ENCODE data around the gene KLK15.

DNA sequence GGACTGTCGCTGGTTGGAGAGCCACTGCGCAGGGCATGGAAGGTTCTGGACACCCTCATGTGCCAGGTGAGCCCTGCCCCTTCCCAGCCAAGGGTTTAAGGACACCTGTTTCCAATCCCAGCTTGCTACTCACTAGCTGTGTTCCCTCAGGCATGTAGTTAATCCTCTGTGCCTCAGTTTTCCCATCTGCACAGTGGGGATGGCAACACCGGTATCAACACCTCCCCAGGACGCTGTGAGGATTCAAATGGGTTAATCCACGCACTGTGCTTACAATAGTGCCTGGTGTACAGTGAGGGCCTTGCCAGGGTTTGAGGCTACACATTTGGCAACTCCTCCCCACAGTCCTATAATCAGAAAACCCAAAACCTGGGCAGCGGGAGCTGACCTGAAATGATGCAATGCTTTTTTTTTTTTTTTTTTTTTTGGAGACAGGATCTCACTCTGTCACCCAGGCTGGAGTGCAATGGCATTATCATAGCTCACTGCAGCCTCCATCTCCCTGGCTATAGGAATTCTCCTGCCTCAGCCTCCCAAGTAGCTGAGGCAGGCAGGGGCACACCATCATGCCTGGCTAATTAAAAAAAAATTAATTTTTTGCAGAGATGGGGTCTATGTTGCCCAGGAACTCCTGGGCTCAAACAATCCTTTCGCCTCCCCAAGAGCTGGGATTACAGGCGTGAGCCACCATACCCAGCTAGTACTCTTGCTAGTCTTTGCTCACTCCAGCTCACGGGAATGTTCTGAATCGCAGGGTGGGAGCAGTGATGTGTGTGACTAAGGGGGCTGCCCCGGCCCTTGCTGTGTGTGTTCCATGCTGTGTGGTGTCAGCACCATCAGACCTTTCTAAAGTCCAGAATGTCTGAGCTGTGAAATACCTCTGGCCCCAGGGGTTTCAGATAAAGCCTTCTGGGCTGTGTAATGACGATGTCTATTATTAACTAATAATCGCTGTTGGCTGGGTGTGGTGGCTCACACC lies 40.8 kb downstream of the KLK15 start:
- TF ChIP-seq, protein P1, sequence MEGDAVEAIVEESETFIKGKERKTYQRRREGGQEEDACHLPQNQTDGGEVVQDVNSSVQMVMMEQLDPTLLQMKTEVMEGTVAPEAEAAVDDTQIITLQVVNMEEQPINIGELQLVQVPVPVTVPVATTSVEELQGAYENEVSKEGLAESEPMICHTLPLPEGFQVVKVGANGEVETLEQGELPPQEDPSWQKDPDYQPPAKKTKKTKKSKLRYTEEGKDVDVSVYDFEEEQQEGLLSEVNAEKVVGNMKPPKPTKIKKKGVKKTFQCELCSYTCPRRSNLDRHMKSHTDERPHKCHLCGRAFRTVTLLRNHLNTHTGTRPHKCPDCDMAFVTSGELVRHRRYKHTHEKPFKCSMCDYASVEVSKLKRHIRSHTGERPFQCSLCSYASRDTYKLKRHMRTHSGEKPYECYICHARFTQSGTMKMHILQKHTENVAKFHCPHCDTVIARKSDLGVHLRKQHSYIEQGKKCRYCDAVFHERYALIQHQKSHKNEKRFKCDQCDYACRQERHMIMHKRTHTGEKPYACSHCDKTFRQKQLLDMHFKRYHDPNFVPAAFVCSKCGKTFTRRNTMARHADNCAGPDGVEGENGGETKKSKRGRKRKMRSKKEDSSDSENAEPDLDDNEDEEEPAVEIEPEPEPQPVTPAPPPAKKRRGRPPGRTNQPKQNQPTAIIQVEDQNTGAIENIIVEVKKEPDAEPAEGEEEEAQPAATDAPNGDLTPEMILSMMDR (IDR thresholded peaks at IDR 0.05; ENCODE audit: insufficient read depth, low read depth, low read length) = no peak
- no peak for TF ChIP-seq EZH2 (IDR thresholded peaks at IDR 0.05; ENCODE audit: insufficient read depth, low read length)

All from astrocyte (in vitro differentiated cells and primary cell).